DND-41 (cell line): Measurements from ENCODE around the gene COPS9.

ENCODE experiments used
- ATAC-seq: fragments of 200-7000 bp; cut with Tn5 transposase; 3 replicates; pipeline ENCODE4 v1.9.1; 2021; ENCODE audit warnings: low read depth; ENCODE audit not compliant: insufficient read depth
- DNase-seq: peaks from one replicate; pipeline ENCODE4 v3.0.0-alpha.2; 2020
- H2AFZ ChIP-seq: 2 replicates; pipeline ENCODE4 v1.6.0; 2012; ENCODE audit warnings: low read depth, low read length
- H3K27ac ChIP-seq: 2 replicates; pipeline ENCODE4 v1.5.1; 2012; ENCODE audit warnings: low read length, inconsistent platforms
- H3K27me3 ChIP-seq: fragments of 200-600 bp; sonication (generic); 2 replicates; pipeline ENCODE4 v1.6.0; 2012; ENCODE audit warnings: low read length, mild to moderate bottlenecking, inconsistent platforms; ENCODE audit not compliant: insufficient read depth, poor library complexity
- H3K36me3 ChIP-seq: 2 replicates; pipeline ENCODE4 v1.5.1; 2012; ENCODE audit warnings: low read length, inconsistent platforms; ENCODE audit not compliant: insufficient read depth
- H3K4me1 ChIP-seq: 2 replicates; pipeline ENCODE4 v1.5.1; 2012; ENCODE audit warnings: mild to moderate bottlenecking, low read length; ENCODE audit not compliant: insufficient read depth
- H3K4me2 ChIP-seq: 2 replicates; pipeline ENCODE4 v1.6.0; 2012; ENCODE audit warnings: mild to moderate bottlenecking, moderate library complexity, low read length, inconsistent platforms; ENCODE audit not compliant: insufficient read depth
- H3K4me3 ChIP-seq, 2 experiments: fragments of 200-600 bp in 1 of 2; shearing (Covaris generic) in 1 of 2; 2 replicates each; pipeline ENCODE4 v1.5.1; 2012 to 2016; ENCODE audit warnings: inconsistent platforms in 2 of 2, low read length in 2 of 2, mild to moderate bottlenecking in 2 of 2, low read depth in 1 of 2, moderate library complexity in 1 of 2
- H3K79me2 ChIP-seq: 2 replicates; pipeline ENCODE4 v1.6.0; 2012; ENCODE audit warnings: low read length, inconsistent platforms; ENCODE audit not compliant: insufficient read depth
- H3K9ac ChIP-seq: 2 replicates; pipeline ENCODE4 v1.6.0; 2012; ENCODE audit warnings: low read depth, mild to moderate bottlenecking, inconsistent platforms, low read length, moderate library complexity
- H3K9me3 ChIP-seq: 2 replicates; pipeline ENCODE4 v1.5.1; 2012; ENCODE audit warnings: low read length, moderate library complexity, mild to moderate bottlenecking, inconsistent platforms; ENCODE audit not compliant: insufficient read depth, severe bottlenecking
- H4K20me1 ChIP-seq: 2 replicates; pipeline ENCODE4 v1.6.0; 2012; ENCODE audit warnings: low read length; ENCODE audit not compliant: insufficient read depth
- EZH2 ChIP-seq: IDR thresholded peaks from 3 replicates; pipeline ENCODE4 v1.6.1; 2012; ENCODE audit warnings: borderline replicate concordance, low read depth, mild to moderate bottlenecking, moderate library complexity, low read length, inconsistent platforms; ENCODE audit not compliant: severe bottlenecking
- TF ChIP-seq, protein P1 (sequence below): IDR thresholded peaks from 2 replicates; pipeline ENCODE4 v1.5.1; 2012; ENCODE audit warnings: borderline replicate concordance, low read length, moderate library complexity, mild to moderate bottlenecking; ENCODE audit not compliant: poor library complexity, severe bottlenecking; ENCODE audit errors: extremely low read depth

Gene COPS9

GRCh38 chr2:240168041-240168440 is 31.9 kb upstream of the COPS9 start:
- Histone ChIP-seq H3K4me3 (no peak overlapping the region), H3K4me1 (no peaks in the 10 kb centered on the region), H3K9ac (no peak overlapping the region), H2AFZ (no peak overlapping the region), H3K27me3 (peaks cover 9% of the 10 kb centered on the region), H3K27ac (no peak overlapping the region), H3K36me3 (no peaks in the 10 kb centered on the region), H3K4me2 (no peak overlapping the region), H4K20me1 (0 out of 2 replicates have a peak, but pooled peaks cover 2% of the 10 kb centered on the region), H3K9me3 (no peaks in the 10 kb centered on the region), H3K79me2 (no peaks in the 10 kb centered on the region)
- ATAC-seq (no peak), DNase-seq (no peak)
- TF ChIP-seq, protein P1, sequence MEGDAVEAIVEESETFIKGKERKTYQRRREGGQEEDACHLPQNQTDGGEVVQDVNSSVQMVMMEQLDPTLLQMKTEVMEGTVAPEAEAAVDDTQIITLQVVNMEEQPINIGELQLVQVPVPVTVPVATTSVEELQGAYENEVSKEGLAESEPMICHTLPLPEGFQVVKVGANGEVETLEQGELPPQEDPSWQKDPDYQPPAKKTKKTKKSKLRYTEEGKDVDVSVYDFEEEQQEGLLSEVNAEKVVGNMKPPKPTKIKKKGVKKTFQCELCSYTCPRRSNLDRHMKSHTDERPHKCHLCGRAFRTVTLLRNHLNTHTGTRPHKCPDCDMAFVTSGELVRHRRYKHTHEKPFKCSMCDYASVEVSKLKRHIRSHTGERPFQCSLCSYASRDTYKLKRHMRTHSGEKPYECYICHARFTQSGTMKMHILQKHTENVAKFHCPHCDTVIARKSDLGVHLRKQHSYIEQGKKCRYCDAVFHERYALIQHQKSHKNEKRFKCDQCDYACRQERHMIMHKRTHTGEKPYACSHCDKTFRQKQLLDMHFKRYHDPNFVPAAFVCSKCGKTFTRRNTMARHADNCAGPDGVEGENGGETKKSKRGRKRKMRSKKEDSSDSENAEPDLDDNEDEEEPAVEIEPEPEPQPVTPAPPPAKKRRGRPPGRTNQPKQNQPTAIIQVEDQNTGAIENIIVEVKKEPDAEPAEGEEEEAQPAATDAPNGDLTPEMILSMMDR = no peak
- TF ChIP-seq EZH2 = no peak

DNA sequence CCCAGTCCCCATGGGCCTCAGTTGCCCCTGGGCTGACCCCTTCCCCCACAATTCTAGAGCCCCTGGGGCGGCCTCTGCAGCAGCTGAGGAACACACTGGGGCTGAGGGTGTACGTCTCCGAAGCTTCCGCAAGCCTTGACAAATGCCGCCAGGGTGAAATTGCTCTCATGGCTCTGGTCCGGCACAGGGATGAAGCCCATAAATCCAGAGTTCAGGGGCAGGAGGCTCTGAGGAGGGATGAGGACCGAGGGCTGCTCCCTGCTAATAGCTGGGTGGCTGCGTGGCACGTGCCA is 31.4 kb upstream of the COPS9 start:
- Histone ChIP-seq H3K27me3 (peaks cover 9% of the 10 kb centered on the region), H2AFZ (no peak overlapping the region), H3K9ac (no peak overlapping the region), H3K4me1 (no peaks in the 10 kb centered on the region), H4K20me1 (0 out of 2 replicates have a peak, but pooled peaks cover 2% of the 10 kb centered on the region), H3K9me3 (no peaks in the 10 kb centered on the region), H3K36me3 (no peaks in the 10 kb centered on the region), H3K4me2 (no peak overlapping the region), H3K27ac (no peak overlapping the region), H3K79me2 (no peaks in the 10 kb centered on the region), H3K4me3 (no peak overlapping the region)
- DNase-seq (no peak), ATAC-seq (no peak)
- TF ChIP-seq, protein P1 = no peak
- no peak for TF ChIP-seq EZH2

GRCh38 chr2:240166761-240167587 is 30.9 kb upstream of the COPS9 start:
- no peaks in the 10 kb centered on the region for H3K79me2 ChIP-seq
- DNase-seq = no peak
- no peaks in the 10 kb centered on the region for H3K36me3 ChIP-seq
- no peak overlapping the region for H3K27ac ChIP-seq
- no peak for ATAC-seq
- 0 out of 2 replicates have a peak, but pooled peaks cover 2% of the 10 kb centered on the region for H4K20me1 ChIP-seq
- no peak overlapping the region for H3K4me2 ChIP-seq
- no peak overlapping the region for H2AFZ ChIP-seq
- H3K9ac ChIP-seq = no peak overlapping the region
- TF ChIP-seq EZH2 = no peak
- TF ChIP-seq, protein P1 = no peak
- H3K4me1 ChIP-seq = no peaks in the 10 kb centered on the region
- H3K9me3 ChIP-seq = no peaks in the 10 kb centered on the region
- peaks cover 9% of the 10 kb centered on the region for H3K27me3 ChIP-seq
- H3K4me3 ChIP-seq = no peak overlapping the region
